ENCODE data around the gene FAM200A.
"Not testable (repeated sequence)": the region's sequence is repeated elsewhere in the genome, so short reads cannot be mapped to it uniquely, and the experiment has no call there.

FAM200A gene

DNA sequence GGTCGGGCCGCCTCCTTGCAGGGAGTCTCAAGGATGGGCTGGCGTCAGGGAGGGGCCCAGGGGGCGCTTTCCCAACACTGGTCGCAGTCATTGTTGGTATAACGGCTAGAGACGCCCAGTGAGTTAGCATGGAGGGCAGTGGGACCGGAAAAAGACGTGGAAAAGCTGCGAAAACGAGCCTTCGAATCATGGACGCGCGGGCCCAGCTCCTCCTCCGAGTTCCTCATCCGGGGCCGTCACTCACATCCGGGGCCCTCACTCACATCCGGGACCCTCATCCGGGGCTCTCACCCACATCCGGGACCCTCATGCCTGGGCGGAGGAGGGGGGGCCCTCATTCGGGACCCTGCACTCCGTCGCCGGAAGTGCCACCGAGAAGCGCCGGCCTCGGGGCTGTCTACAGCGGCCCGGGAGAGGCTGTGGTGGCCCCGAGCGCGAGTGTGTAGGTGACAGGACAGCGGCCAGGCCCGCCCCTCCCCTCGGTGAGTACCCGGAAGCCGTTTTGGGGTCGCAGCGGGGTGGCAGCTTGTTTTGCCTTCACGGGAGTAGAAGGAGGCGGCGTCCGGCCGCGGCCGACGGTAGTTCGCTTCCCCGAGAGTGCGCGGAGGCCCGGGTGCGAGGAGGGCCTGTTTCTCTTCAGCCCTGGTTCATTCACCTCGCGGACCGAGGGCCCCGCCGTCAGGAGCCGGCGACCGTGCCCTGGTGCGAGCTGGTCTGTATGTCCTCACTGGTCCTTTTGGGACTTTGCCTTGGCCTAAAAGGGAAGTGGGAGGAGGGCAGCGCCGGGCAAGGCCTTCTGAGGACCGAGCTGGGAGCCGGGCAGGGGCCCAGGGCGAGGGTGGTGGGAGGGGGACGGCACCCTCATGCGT lies 6.6 kb upstream of the FAM200A start, which contains the start of gene ZNF655:
ZNF655 (plus strand) TSS at position 337 of the 869 bp plus-strand sequence. CDS start 1,918 bp downstream, outside the sequence.
- FAIRE-seq = no peak

DNA sequence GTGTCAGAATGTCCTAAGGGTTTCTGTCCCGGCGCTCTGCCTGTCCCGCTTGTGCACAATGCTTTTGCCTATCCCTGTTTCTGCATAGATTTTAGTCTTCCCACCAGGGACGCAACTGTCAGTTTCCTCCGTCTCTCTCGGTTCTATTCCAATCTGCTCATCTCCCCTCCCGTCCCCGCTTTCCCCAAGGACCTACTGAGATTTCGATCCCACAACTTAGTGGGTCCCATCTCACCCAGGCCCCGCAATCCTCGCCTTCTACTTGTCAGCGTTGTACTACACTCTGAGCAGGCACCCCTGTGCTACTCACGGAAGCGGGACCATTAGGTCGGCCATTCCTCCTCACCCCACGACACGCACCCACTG lies 6.0 kb upstream of the FAM200A start:
- no peak for FAIRE-seq

GRCh38 chr7:99557196-99557607 lies 5.3 kb upstream of the FAM200A start:
- no peak for FAIRE-seq

GRCh38 chr7:99554939-99555338 lies 3.0 kb upstream of the FAM200A start:
- no peak for FAIRE-seq

- FAIRE-seq = no peak
Observed at GRCh38 chr7:99553039-99553438, 1.1 kb upstream of the FAM200A start.

GRCh38 chr7:99551334-99551733 lies 580 bp downstream of the FAM200A start:
- FAIRE-seq = no peak

GRCh38 chr7:99549545-99549944 lies 2.4 kb downstream of the FAM200A start:
- not testable (repeated sequence) for FAIRE-seq

- not testable (repeated sequence) for FAIRE-seq
Observed at GRCh38 chr7:99545308-99545707, 6.6 kb downstream of the FAM200A start.

DNA sequence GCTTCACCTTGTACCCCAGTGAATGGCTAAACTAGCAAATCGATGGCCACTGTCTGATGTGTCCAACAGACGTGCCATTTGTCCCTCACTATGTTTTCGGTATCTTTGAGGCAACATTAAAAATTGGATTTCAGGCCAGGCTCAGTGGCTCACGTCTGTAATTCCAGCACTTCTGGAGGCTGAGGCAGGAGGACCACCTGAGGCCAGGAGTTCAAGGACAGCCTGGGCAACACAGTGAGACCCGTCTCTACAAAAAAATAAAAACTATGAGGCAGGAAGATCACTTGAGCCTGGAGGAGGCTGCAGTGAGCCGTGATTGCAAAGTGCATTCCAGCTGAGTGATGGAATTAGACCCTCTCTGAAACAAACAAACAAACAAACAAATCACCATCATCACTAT lies 8.0 kb downstream of the FAM200A start:
- FAIRE-seq = no peak

DNA sequence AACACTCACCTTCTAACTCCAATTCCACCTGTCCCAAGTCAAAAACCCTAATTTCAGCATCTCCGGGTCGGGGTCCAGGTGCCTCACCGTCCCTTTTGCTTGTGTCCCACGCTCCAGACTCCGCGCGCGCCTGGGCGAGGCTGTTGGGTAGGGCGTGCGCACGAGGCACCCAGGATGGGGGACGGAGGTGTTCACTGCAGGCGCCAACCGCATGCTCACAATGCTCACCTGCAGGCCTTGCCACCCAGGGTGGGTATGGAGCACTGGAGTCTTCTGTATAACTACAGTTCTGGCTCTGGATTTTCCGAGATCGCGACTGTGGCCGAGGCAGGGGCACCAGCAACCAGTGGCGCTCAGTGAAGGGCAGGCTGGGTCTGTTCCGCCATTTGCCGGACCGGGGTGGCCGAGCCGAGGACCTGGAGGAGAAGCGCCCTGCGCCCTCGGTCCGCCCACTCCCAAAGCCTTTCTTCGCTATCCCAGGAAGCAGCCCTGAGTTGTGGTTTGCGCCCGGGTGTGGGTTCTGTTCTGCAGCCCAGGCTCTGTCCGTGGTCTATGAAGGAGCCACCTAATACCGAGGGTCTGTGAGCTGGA lies 8.7 kb downstream of the FAM200A start:
- FAIRE-seq = no peak

- FAIRE-seq = no peak
Observed at GRCh38 chr7:99541212-99541611, 10.7 kb downstream of the FAM200A start.

- FAIRE-seq = no peak
Observed at GRCh38 chr7:99540542-99540941, 11.4 kb downstream of the FAM200A start.

DNA sequence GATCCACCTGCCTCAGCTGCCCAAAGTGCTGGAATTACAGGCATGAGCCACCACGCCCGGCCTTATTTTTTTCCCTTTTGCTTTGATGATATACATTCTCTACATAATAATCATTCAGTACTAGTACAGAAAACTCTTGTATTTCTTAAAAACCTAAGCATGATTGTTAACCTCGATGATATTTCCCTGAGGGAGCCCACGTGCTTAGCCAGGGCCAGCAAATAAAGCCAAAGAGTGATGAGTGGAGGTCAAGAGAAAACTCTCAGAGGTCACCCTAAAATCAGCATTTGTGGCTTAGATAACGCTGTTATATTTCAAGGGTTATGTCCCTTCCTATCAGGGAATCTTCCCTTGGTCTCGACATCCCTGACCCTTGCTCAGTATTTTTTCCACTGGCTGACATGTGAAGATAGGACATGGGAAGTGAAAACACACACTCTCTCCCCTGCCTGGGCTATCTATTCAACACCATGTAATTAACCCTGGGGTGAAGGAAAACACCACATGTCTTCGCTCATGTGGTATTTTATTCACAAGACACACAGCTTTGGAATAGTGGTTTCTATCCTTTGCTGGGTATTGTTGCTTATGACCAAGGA lies 12.6 kb downstream of the FAM200A start:
- FAIRE-seq = no peak

- no peak for FAIRE-seq
Observed at GRCh38 chr7:99535667-99536066, 16.2 kb downstream of the FAM200A start.

DNA sequence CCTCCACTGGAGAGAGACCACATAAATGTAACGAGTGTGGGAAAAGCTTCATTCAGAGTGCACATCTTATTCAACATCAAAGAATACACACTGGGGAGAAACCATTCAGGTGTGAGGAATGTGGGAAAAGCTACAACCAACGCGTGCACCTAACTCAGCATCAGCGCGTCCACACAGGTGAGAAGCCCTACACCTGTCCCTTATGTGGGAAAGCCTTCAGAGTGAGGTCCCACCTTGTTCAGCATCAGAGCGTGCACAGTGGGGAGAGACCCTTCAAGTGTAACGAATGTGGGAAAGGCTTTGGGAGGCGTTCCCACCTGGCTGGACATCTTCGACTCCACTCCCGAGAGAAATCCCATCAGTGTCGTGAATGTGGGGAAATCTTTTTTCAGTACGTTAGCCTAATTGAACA lies 20.6 kb downstream of the FAM200A start:
- FAIRE-seq = no peak

DNA sequence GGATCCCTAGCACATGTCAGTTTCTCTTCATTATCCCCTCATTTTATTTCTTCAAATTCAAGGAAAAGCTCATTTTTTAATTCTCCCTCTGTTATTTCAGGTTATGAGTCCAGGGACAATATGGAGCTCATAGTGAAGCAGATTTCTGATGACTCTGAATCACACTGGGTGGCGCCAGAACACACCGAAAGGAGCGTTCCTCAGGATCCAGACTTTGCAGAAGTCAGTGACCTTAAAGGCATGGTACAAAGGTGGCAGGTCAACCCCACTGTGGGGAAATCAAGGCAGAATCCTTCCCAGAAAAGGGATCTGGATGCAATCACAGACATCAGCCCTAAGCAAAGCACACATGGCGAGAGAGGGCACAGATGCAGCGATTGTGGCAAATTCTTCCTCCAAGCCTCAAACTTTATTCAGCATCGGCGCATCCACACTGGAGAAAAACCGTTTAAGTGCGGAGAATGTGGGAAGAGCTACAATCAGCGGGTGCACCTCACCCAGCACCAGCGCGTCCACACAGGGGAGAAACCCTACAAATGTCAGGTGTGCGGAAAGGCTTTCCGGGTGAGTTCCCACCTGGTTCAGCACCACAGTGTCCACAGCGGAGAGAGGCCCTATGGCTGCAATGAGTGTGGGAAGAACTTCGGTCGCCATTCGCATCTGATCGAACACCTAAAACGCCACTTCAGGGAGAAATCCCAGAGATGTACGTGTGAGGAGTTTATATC lies 26.0 kb downstream of the FAM200A start:
- no peak for FAIRE-seq

DNA sequence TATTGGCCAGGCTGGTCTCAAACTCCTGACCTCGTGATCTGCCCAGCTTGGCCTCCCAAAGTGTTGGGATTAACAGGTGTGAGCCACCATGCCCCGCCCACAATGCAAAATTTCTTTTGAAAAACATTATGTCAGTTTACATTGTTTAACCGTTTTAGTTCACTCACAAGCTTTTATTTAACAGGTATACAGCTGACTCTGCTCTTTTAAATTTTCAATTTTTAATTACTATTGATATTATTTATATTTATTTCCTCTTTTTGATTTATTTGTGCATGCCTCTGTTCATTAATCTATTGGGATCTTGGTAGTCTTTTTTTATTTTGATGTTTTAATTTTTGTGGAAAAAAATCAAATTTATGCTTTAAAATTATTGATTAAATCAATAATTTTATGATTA lies 30.5 kb downstream of the FAM200A start:
- FAIRE-seq = no peak

- no peak for FAIRE-seq
Observed at GRCh38 chr7:99514050-99514449, 37.9 kb downstream of the FAM200A start.

DNA sequence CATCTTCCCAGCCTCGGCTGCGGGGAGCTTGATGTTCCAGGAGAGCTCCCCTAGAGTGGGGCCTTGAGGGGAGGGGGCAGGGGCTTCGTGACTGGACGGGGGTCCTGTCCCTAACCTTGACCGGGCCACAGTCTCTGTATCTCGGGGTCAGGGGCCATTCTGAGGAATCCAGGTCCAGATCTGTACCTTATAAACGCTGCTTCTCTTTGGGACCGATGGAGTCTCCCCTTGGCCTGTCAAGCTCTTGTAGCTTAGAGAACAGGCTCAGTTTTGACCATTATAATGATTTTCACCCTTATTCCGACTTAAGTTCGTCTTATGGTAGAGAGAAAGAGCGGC lies 46.6 kb downstream of the FAM200A start:
- FAIRE-seq = no peak

- no peak for FAIRE-seq
Observed at GRCh38 chr7:99504603-99505323, 47.2 kb downstream of the FAM200A start, which contains the start of gene ZKSCAN5. Gene ZKSCAN5 (plus strand): TSS chr7:99504662. CDS start chr7:99506045, 1,383 bp downstream.

DNA sequence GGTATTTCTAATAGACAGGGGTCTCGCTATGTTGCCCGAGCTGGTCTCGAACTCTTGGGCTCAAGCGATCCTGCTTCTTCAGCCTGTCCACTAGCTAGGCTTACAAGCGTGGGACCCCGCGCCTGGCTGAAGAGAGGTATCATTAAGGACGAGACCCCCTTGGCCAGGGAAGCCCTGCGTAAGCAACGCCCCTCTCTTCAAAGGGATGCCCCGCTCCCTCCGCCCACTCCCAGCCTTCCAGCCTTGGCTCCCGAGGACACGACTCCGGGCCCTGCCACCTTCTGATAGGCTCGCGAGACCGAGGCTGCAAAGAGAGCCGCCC lies 47.7 kb downstream of the FAM200A start:
- no peak for FAIRE-seq

- FAIRE-seq = not testable (repeated sequence)
Observed at GRCh38 chr7:99501236-99501635, 50.7 kb downstream of the FAM200A start.

DNA sequence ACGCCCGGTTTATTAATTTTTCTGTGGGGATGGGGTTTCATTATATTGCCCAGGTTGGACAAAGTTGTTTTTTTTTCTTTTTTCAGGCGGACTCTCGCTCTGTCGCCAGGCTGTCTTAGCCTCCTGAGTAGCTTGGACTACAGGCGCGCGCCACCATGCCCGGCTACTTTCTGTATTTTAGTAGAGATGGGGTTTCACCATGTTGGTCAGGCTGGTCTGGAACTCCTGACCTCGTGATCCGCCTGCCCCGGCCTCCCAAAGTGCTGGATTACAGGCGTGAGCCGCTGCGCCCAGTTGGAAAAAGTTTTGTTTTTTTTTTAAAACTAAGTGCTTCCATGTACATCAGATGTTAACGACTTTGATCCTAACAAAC lies 51.3 kb downstream of the FAM200A start:
- FAIRE-seq = no peak
